ENCODE measurements around the gene ELMOD3. TPM values are rescaled to one million over a fixed set of nuclear protein-coding genes. Genes with fewer than 3 reads are reported as not detected.

The ELMOD3 gene
- total RNA-seq, 2 donors from 2014 or later: 12.4 to 18.9 TPM

DNA sequence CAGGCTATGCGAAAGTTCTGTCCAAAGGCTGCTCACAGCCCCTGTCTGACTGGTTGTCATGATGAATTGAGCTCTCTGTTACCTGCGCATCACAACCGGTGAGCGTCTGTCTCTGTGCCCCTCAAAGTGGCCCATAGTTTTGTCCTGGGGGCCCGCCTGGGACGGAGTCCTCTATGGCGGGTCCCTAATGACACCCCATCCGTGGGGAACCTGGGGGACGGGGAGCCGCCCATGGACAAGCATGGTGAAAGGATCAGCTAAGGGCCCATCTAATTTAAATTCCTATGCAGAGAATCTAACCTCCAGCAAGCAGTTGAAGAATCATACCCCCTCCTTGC is 473 bp downstream of the ELMOD3 start:
- H3K27ac Mint-ChIP-seq: peak overlapping the region; percentile 96
- peak overlapping the region; percentile 92 for H3K4me3 ChIP-seq (ENCODE audit: low read length)
- H3K27me3 Mint-ChIP-seq (ENCODE audit: insufficient read depth): peaks cover 2% of the 10 kb centered on the region
- H3K27ac ChIP-seq (ENCODE audit: low read depth, low read length): no peak overlapping the region
- peaks cover 8% of the 10 kb centered on the region for H3K4me1 ChIP-seq (ENCODE audit: control insufficient read depth, insufficient read depth, low read length)
- peak overlapping the region; percentile 62 for H3K9ac ChIP-seq (ENCODE audit: extremely low read depth, low read length, poor library complexity, severe bottlenecking)
- peaks cover 35% of the 10 kb centered on the region for H3K36me3 ChIP-seq (ENCODE audit: control insufficient read depth, insufficient read depth, low read length)
- TF ChIP-seq, protein P1, sequence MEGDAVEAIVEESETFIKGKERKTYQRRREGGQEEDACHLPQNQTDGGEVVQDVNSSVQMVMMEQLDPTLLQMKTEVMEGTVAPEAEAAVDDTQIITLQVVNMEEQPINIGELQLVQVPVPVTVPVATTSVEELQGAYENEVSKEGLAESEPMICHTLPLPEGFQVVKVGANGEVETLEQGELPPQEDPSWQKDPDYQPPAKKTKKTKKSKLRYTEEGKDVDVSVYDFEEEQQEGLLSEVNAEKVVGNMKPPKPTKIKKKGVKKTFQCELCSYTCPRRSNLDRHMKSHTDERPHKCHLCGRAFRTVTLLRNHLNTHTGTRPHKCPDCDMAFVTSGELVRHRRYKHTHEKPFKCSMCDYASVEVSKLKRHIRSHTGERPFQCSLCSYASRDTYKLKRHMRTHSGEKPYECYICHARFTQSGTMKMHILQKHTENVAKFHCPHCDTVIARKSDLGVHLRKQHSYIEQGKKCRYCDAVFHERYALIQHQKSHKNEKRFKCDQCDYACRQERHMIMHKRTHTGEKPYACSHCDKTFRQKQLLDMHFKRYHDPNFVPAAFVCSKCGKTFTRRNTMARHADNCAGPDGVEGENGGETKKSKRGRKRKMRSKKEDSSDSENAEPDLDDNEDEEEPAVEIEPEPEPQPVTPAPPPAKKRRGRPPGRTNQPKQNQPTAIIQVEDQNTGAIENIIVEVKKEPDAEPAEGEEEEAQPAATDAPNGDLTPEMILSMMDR (conservative IDR thresholded peaks at IDR 0.05): no peak
- DNase-seq: no peak
- H3K27me3 ChIP-seq (ENCODE audit: control insufficient read depth, insufficient read depth, low read length, poor library complexity, severe bottlenecking): no peaks in the 10 kb centered on the region
- no peaks in the 10 kb centered on the region for H3K9me3 ChIP-seq (ENCODE audit: control insufficient read depth, low read length)
- H3K9me3 Mint-ChIP-seq: no peaks in the 10 kb centered on the region
- peaks cover 21% of the 10 kb centered on the region for H3K4me1 Mint-ChIP-seq
- 23 to 25% methylated on average over 6 to 10 of the region's 10 CpGs for WGBS, 2 experiments (ENCODE audit: insufficient coverage in 1 of 2, insufficient read length in 1 of 2)
- H3K36me3 Mint-ChIP-seq (ENCODE audit: low read depth): peaks cover 13% of the 10 kb centered on the region
- peak overlapping the region; percentile 90 for H3K4me3 Mint-ChIP-seq

DNA sequence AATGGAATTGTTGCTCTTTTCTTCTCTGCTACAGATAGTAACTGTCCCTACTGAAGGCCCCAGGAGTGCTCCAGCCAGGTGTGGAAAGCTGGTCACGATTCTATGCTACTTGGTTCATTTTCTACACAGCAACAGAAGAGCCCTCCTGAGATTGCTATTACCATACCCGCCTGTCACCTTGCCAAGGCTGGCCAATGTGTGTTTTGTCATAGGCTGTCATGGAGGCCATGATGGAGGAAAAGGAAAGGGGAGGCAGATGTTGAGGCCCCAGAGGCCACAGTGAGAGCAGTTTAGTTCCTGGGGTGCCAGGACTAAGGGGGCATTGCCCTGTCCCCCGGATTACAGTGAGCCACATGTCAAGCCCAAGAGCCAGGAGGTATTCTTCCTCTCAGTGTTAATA is 952 bp downstream of the ELMOD3 start:
- peaks cover 21% of the 10 kb centered on the region for H3K4me1 Mint-ChIP-seq
- H3K36me3 ChIP-seq (ENCODE audit: control insufficient read depth, insufficient read depth, low read length): peaks cover 30% of the 10 kb centered on the region
- peaks cover 9% of the 10 kb centered on the region for H3K36me3 Mint-ChIP-seq (ENCODE audit: low read depth)
- H3K27ac ChIP-seq (ENCODE audit: low read depth, low read length): no peak overlapping the region
- H3K27me3 ChIP-seq (ENCODE audit: control insufficient read depth, insufficient read depth, low read length, poor library complexity, severe bottlenecking): no peaks in the 10 kb centered on the region
- no peak overlapping the region for H3K27ac Mint-ChIP-seq
- peaks cover 2% of the 10 kb centered on the region for H3K27me3 Mint-ChIP-seq (ENCODE audit: insufficient read depth)
- H3K4me3 ChIP-seq (ENCODE audit: low read length): peak overlapping the region; percentile 92
- 92 to 100% methylated on average over 1 to 3 of the region's 3 CpGs for WGBS, 2 experiments (ENCODE audit: insufficient coverage in 1 of 2, insufficient read length in 1 of 2)
- peaks cover 8% of the 10 kb centered on the region for H3K4me1 ChIP-seq (ENCODE audit: control insufficient read depth, insufficient read depth, low read length)
- TF ChIP-seq, protein P1 (conservative IDR thresholded peaks at IDR 0.05): no peak
- no peaks in the 10 kb centered on the region for H3K9me3 ChIP-seq (ENCODE audit: control insufficient read depth, low read length)
- H3K9ac ChIP-seq (ENCODE audit: extremely low read depth, low read length, poor library complexity, severe bottlenecking): no peak overlapping the region
- H3K9me3 Mint-ChIP-seq: no peaks in the 10 kb centered on the region
- peak overlapping the region; percentile 90 for H3K4me3 Mint-ChIP-seq
- DNase-seq: no peak

DNA sequence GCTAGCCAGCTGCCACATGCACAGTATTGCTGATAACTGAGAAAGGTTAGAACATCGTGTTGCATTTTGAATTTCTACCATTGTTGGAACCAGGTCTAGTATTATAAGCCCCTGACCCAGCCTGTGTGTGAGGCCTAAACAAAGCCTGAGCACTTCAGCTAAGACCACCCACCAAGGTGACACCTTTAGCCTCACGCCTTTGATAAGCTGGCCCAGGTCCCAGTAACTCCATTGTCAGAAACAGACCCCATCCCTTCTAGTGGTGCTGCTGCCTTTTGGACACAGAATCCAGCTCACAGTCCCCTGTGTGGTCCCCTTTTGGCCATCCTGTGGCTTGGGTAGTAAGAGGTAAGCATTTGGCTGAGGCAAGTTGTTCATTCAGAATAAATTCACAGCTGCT is 1.6 kb downstream of the ELMOD3 start:
- peak overlapping the region; percentile 92 for H3K4me3 ChIP-seq (ENCODE audit: low read length)
- H3K27ac ChIP-seq (ENCODE audit: low read depth, low read length): no peak overlapping the region
- Mint-ChIP-seq H3K4me3 (no peak overlapping the region), H3K27me3 (ENCODE audit: insufficient read depth) (peaks cover 2% of the 10 kb centered on the region), H3K9me3 (no peaks in the 10 kb centered on the region), H3K4me1 (peaks cover 21% of the 10 kb centered on the region), H3K27ac (peak overlapping the region; percentile 44), H3K36me3 (ENCODE audit: low read depth) (peaks cover 4% of the 10 kb centered on the region)
- H3K9ac ChIP-seq (ENCODE audit: extremely low read depth, low read length, poor library complexity, severe bottlenecking): no peak overlapping the region
- H3K9me3 ChIP-seq (ENCODE audit: control insufficient read depth, low read length): no peaks in the 10 kb centered on the region
- 68 to 100% methylated on average over 1 to 2 of the region's 2 CpGs for WGBS, 2 experiments (ENCODE audit: insufficient coverage in 1 of 2, insufficient read length in 1 of 2)
- peaks cover 26% of the 10 kb centered on the region for H3K36me3 ChIP-seq (ENCODE audit: control insufficient read depth, insufficient read depth, low read length)
- TF ChIP-seq, protein P1 (conservative IDR thresholded peaks at IDR 0.05): no peak
- H3K4me1 ChIP-seq (ENCODE audit: control insufficient read depth, insufficient read depth, low read length): peaks cover 8% of the 10 kb centered on the region
- DNase-seq: peak; percentile 73
- no peaks in the 10 kb centered on the region for H3K27me3 ChIP-seq (ENCODE audit: control insufficient read depth, insufficient read depth, low read length, poor library complexity, severe bottlenecking)

All from endodermal cell (in vitro differentiated cells).